ENCODE results near the gene LARP4B.

LARP4B gene

DNA sequence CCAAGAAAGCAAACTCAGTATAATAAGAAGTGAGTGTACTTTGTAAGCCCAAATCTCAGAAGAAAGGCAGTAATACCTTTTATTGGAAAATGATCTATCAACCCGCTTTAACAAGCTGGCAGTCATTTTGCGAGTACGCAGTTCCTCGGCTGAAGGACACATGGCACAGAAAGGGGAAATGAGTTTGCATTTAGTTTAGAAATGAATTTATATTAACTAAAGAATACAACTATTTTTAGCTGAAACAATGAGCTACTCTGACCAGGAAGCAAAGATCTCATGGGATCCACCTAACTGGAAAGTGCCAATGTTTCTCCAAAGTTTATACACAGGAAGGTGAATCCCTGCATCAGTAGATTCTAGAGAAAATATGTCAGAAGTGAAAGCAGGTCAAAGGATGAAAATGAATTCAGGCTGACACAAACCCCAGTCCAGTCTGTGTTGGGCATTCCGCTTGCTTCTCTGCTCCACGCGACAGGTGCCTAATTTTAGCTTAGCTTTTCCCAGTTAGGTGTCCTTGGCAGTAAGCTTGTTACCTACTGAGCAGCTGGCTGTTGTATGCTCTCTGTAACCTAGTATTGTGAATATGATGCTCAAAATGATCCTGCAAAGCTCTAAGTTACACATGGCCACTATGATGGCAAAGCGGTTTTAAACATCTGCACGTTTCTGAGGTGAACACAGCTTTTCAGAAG lies 112.8 kb downstream of the LARP4B start:
- Histone ChIP-seq H3K4me3 (no peak overlapping the region), H3K4me1 (no peaks in the 10 kb centered on the region), H3K27me3 (ENCODE audit: low read depth) (no peaks in the 10 kb centered on the region), H3K36me3 (replicated peaks) (peaks cover 86% of the 10 kb centered on the region), H3K9me3 (no peaks in the 10 kb centered on the region)
- no peak for DNase-seq (ENCODE audit: low spot score in 2 of 2)
- in situ Hi-C loops (cut with MboI; ENCODE audit: low sequenced_read_pairs): no loop called here

GRCh38 chr10:818010-818409 lies 113.5 kb downstream of the LARP4B start:
- in situ Hi-C loops (cut with MboI; ENCODE audit: low sequenced_read_pairs): no loop called here
- Histone ChIP-seq H3K27me3 (ENCODE audit: low read depth) (no peaks in the 10 kb centered on the region), H3K4me1 (no peaks in the 10 kb centered on the region), H3K9me3 (no peaks in the 10 kb centered on the region), H3K36me3 (replicated peaks) (peaks cover 85% of the 10 kb centered on the region), H3K4me3 (no peak overlapping the region)
- DNase-seq (ENCODE audit: low spot score in 2 of 2): no peak

GRCh38 chr10:817371-817770 lies 114.1 kb downstream of the LARP4B start:
- no peak overlapping the region for H3K4me3 ChIP-seq
- no peaks in the 10 kb centered on the region for H3K9me3 ChIP-seq
- in situ Hi-C loops (cut with MboI; ENCODE audit: low sequenced_read_pairs): no loop called here
- no peak for DNase-seq (ENCODE audit: low spot score in 2 of 2)
- H3K4me1 ChIP-seq: no peaks in the 10 kb centered on the region
- no peaks in the 10 kb centered on the region for H3K27me3 ChIP-seq (ENCODE audit: low read depth)
- peaks cover 87% of the 10 kb centered on the region for H3K36me3 ChIP-seq (replicated peaks)

DNA sequence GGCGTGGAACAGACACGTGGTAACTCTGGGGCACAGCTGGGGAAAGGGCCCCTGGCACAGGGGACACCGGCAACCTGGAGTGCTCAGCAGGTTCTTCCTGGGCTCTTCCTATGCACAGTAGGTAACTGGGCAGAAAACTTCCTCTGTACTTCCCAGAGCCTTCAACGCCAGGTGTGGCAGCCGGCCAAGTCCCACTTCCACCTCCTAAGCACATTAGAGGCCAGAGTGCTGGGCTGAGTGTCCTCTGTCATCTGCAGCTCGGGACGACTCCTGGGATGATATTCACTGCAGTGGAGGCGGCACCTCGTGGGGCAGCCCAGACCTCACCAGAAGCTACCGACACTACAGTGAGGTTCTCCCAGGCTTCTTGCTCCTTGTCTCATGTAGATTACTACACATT lies 114.5 kb downstream of the LARP4B start:
- no peaks in the 10 kb centered on the region for H3K27me3 ChIP-seq (ENCODE audit: low read depth)
- in situ Hi-C loops (cut with MboI; ENCODE audit: low sequenced_read_pairs): no loop called here
- no peak for DNase-seq (ENCODE audit: low spot score in 2 of 2)
- H3K4me3 ChIP-seq: no peak overlapping the region
- no peaks in the 10 kb centered on the region for H3K4me1 ChIP-seq
- no peaks in the 10 kb centered on the region for H3K9me3 ChIP-seq
- H3K36me3 ChIP-seq (replicated peaks): peaks cover 87% of the 10 kb centered on the region

DNA sequence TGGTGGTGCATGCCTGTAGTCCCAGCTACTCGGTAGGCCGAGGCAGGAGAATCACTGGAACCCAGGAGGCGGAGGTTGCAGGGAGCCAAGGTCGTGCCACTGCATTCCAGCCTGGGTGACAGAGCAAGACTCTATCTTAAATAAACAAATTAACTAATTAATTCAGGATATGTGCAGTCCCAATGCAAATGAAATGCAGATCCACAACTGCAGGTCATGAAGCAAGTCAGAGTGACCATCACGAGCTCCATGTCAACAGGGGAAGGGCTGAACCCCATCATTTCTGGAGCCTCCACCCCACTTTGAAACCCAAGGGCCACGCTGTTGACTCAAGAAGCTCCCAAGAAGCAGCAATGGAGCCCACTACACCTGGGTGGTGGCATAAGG lies 115.4 kb downstream of the LARP4B start:
- in situ Hi-C loops (cut with MboI; ENCODE audit: low sequenced_read_pairs): no loop called here
- Histone ChIP-seq H3K27me3 (ENCODE audit: low read depth) (no peaks in the 10 kb centered on the region), H3K4me3 (no peak overlapping the region), H3K36me3 (replicated peaks) (peaks cover 89% of the 10 kb centered on the region), H3K9me3 (no peaks in the 10 kb centered on the region), H3K4me1 (no peaks in the 10 kb centered on the region)
- DNase-seq (ENCODE audit: low spot score in 2 of 2): no peak

DNA sequence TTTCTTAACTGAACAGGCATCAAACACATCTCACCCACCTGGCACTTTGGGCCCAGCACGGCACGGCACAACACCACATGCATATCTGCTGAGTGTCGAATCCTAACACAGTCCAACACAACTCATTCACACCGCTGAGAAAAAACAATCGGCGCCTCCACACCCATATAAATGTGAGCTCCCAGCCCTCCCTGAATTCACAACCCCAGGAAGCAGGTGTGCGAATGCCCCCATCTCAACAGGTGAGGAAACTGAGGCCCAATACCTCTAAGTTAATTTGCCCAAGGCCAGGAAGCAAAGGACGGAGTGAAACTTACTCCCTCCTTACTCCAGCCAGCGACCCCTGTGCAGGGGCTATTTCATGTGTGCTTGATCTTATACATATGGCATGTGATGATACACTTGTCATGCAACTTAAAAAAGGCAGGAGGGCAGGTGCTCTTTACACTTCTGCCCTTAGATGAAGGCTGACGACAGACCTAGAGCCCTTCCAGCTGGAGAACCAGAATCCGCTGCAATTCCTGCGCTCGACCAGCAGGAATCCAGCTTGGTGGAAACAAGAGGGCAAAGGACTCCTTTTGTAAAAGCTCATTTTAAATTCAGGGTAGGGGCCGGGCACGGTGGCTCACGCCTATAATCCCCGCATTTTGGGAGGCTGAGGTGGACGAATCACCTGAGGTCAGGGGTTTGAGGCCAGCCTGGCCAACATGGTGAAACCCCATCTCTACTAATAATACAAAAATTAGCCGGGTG lies 116.0 kb downstream of the LARP4B start:
- Histone ChIP-seq H3K4me1 (no peaks in the 10 kb centered on the region), H3K36me3 (replicated peaks) (peaks cover 87% of the 10 kb centered on the region), H3K9me3 (no peaks in the 10 kb centered on the region), H3K4me3 (no peak overlapping the region), H3K27me3 (ENCODE audit: low read depth) (no peaks in the 10 kb centered on the region)
- DNase-seq (ENCODE audit: low spot score in 2 of 2): no peak
- in situ Hi-C loops (cut with MboI; ENCODE audit: low sequenced_read_pairs): no loop called here

DNA sequence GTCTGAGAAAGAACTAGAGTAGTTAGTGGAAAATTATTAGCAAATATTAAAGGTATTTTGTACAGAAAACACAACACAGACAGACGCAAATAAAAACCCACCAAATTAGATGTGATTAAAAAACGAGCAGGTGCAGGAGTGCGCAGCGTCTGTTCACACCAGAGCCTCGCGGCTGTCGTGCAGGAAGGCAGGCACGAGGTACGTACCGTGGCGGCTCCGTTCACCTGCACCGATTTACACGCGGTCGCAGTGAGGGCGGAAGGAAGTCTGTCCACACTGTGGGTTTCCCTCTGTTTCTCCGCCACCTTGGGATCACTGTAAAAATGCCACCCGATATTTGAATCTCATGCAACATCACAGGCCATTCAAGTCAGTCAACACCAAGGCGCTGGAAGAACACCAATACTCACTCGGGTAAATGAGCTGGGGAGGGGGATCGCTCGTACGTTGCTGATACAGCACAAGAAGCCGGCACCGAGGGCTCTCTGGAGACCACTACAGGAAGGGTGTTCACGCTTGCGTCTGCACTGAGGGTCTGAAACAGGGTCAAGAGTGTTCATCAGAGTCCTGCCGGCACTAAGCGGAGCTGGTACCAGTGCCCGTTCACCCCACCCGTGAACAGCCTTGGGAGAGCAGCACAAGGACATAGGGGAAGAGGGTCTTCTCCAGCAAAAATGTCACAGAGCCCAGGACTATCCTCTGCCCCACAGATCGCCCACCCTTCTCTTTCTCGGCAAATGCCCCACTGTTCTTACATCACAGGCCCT lies 116.8 kb downstream of the LARP4B start:
- H3K36me3 ChIP-seq (replicated peaks): peaks cover 87% of the 10 kb centered on the region
- H3K27me3 ChIP-seq (ENCODE audit: low read depth): no peaks in the 10 kb centered on the region
- in situ Hi-C loops (cut with MboI; ENCODE audit: low sequenced_read_pairs): no loop called here
- DNase-seq (ENCODE audit: low spot score in 2 of 2): no peak
- H3K4me3 ChIP-seq: no peak overlapping the region
- H3K4me1 ChIP-seq: no peaks in the 10 kb centered on the region
- H3K9me3 ChIP-seq: no peaks in the 10 kb centered on the region

- H3K9me3 ChIP-seq: no peaks in the 10 kb centered on the region
- peaks cover 78% of the 10 kb centered on the region for H3K36me3 ChIP-seq (replicated peaks)
- no peak for DNase-seq (ENCODE audit: low spot score in 2 of 2)
- no peaks in the 10 kb centered on the region for H3K27me3 ChIP-seq (ENCODE audit: low read depth)
- no peak overlapping the region for H3K4me3 ChIP-seq
- no peaks in the 10 kb centered on the region for H3K4me1 ChIP-seq
- in situ Hi-C loops (cut with MboI; ENCODE audit: low sequenced_read_pairs): no loop called here
Measured at GRCh38 chr10:813286-813685, 118.2 kb downstream of the LARP4B start.

DNA sequence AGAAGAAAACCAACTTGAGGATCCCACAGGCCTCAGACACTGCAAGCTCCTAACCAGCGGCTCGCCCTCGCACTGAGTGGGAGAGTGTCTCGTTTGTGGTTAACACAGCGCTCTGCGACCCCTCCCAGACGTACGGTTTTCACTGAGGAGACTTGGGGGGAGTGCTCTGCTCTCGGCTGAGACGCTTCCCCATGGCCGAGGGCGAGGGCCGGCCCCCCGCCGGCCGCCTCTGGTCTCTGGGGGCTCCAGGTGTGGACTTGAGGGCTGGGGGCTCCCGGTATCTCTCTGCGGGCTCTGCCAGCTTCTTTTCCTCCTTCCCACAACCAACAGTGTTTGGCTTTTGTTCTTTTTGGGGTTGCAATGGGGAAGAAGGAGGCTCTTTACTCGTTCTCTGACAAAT lies 118.7 kb downstream of the LARP4B start:
- Histone ChIP-seq H3K9me3 (no peaks in the 10 kb centered on the region), H3K27me3 (ENCODE audit: low read depth) (no peaks in the 10 kb centered on the region), H3K36me3 (replicated peaks) (peaks cover 79% of the 10 kb centered on the region), H3K4me1 (no peaks in the 10 kb centered on the region), H3K4me3 (no peak overlapping the region)
- no peak for DNase-seq (ENCODE audit: low spot score in 2 of 2)
- in situ Hi-C loops (cut with MboI; ENCODE audit: low sequenced_read_pairs): no loop called here

DNA sequence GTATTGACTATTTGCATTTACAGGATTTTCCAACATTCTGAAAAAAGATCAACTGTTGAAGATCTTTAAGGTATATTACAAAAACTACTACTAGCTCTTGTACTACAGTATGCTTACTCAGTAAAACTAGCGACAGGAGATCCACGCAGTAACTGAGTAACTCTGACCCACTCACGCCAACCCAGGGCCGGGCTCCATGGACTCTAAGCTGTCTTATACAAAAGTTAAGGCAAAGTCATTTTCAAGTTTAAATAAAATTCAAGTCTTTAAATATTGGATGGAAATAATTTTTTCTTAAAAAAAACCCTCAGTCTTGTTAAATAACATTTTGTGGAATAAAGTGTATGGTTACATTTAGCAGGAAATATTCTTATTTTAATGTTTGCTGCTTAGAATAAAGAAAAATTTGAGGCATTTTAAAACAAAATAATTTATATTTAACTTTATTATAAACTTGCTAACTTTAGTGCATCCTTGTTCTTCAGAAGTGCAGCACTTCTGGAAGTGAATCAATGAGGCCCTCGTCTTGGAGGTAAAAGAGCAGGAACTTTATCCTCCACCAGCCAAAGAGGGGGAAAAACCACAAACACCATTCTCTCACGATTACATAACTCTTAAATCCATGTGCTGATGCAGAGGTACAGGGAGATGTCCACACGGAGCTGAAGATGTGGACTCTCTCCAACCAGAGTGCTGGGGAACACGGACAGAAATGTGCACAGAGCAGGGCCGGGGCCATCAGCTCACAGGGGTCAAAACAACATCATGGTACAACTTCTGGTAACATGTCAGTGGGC lies 119.9 kb downstream of the LARP4B start:
- peaks cover 78% of the 10 kb centered on the region for H3K36me3 ChIP-seq (replicated peaks)
- no peaks in the 10 kb centered on the region for H3K27me3 ChIP-seq (ENCODE audit: low read depth)
- no peaks in the 10 kb centered on the region for H3K4me1 ChIP-seq
- no peak overlapping the region for H3K4me3 ChIP-seq
- in situ Hi-C loops (cut with MboI; ENCODE audit: low sequenced_read_pairs): no loop called here
- DNase-seq (ENCODE audit: low spot score in 2 of 2): no peak
- H3K9me3 ChIP-seq: no peaks in the 10 kb centered on the region

- Histone ChIP-seq H3K4me1 (no peaks in the 10 kb centered on the region), H3K27me3 (ENCODE audit: low read depth) (no peaks in the 10 kb centered on the region), H3K9me3 (no peaks in the 10 kb centered on the region), H3K36me3 (replicated peaks) (peaks cover 66% of the 10 kb centered on the region), H3K4me3 (no peak overlapping the region)
- peak in 1 of 2 experiments; percentile 42 for DNase-seq (ENCODE audit: low spot score in 2 of 2)
- in situ Hi-C loops (cut with MboI; ENCODE audit: low sequenced_read_pairs): no loop called here
Measured at GRCh38 chr10:810351-810846, 121.1 kb downstream of the LARP4B start.

- no peak for DNase-seq (ENCODE audit: low spot score in 2 of 2)
- Histone ChIP-seq H3K36me3 (replicated peaks) (peaks cover 60% of the 10 kb centered on the region), H3K4me3 (no peak overlapping the region), H3K9me3 (no peaks in the 10 kb centered on the region), H3K4me1 (no peaks in the 10 kb centered on the region), H3K27me3 (ENCODE audit: low read depth) (no peaks in the 10 kb centered on the region)
- in situ Hi-C loops (cut with MboI; ENCODE audit: low sequenced_read_pairs): no loop called here
Measured at GRCh38 chr10:809671-810350, 121.7 kb downstream of the LARP4B start.

DNA sequence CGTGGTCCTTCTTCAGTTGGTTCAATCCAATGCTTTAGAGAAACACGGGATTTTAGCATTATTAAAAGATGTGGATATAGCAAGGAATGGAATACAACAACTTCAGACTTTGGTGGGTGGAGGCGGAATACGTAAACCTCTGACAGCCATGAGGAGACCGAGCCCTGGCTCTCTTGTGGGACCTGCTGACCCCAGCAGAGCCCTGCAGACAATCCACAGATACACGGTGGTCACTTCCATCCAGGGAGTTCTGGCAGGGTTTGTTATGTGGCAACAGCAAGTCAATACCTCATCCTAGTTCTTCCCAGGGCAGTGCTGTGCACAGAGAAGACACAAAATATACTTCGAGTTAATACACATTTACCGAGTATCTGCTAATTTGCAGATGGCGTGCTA lies 123.5 kb downstream of the LARP4B start:
- no peak for DNase-seq (ENCODE audit: low spot score in 2 of 2)
- Histone ChIP-seq H3K4me3 (no peak overlapping the region), H3K27me3 (ENCODE audit: low read depth) (no peaks in the 10 kb centered on the region), H3K9me3 (no peaks in the 10 kb centered on the region), H3K36me3 (replicated peaks) (peaks cover 47% of the 10 kb centered on the region), H3K4me1 (no peaks in the 10 kb centered on the region)
- in situ Hi-C loops (cut with MboI; ENCODE audit: low sequenced_read_pairs): no loop called here
